ENCODE results near the gene EPOP.

The EPOP gene

GRCh38 chr17:38706505-38707216 lies 31.9 kb upstream of the EPOP start:
- in situ Hi-C loops (cut with MboI; ENCODE audit: low sequenced_read_pairs), result no loop called here

- in situ Hi-C loops (cut with MboI; ENCODE audit: low sequenced_read_pairs), result no loop called here
Measured at GRCh38 chr17:38705803-38706504, 31.2 kb upstream of the EPOP start.

GRCh38 chr17:38705523-38705802 lies 30.7 kb upstream of the EPOP start:
- in situ Hi-C loops (cut with MboI; ENCODE audit: low sequenced_read_pairs), result no loop called here

GRCh38 chr17:38704606-38705522 lies 30.1 kb upstream of the EPOP start, which contains the start of gene MLLT6:
TSS of gene MLLT6 (plus strand) at chr17:38705273. CDS start at chr17:38705633, 360 bp downstream.
- in situ Hi-C loops (cut with MboI; ENCODE audit: low sequenced_read_pairs), result no loop called here

- in situ Hi-C loops (cut with MboI; ENCODE audit: low sequenced_read_pairs), result no loop called here
Measured at GRCh38 chr17:38703742-38704605, 29.2 kb upstream of the EPOP start.

DNA sequence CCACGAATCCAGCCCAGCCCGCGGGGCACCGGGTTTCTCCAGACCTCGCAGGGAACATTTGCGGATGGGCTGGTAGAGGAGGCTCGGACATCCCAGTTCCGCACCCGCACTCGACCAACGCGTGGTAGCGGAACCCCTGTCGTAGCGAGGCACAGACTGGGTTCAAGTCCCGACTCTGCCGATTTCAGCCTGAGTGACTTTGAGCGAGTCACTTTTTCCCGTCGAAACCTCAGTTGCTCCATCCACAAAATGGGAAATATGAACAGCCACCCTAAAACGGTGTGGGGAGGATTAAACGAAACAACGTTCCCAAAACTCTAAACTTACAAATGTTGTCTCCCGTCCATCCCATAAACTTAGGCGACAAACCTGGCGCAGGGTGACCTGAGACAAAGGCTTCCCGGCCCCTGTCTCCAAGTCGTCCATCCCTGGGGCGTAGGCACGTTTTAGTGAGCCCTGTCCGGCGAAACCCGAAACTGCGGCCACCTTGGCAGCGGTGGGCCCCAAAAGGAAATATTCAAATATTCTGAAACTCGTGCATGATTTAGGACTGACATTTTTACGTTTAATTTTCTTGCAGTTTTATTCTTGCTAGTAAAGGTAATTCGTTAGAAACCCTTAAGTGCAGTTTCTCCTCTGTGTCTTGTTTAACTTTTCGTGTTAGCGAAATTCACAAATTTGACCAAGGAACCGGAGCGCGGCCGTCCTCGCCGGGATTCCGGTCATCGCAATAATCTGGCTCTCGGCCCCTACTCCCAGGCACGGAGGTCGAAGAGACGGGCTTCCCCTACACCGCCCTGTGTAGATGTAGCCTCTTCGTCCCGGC lies 28.4 kb upstream of the EPOP start:
- in situ Hi-C loops (cut with MboI; ENCODE audit: low sequenced_read_pairs), result no loop called here

GRCh38 chr17:38702166-38702915 lies 27.6 kb upstream of the EPOP start:
- in situ Hi-C loops (cut with MboI; ENCODE audit: low sequenced_read_pairs), result no loop called here

GRCh38 chr17:38701504-38702165 lies 26.9 kb upstream of the EPOP start:
- in situ Hi-C loops (cut with MboI; ENCODE audit: low sequenced_read_pairs), result no loop called here

GRCh38 chr17:38698760-38699159 lies 24.0 kb upstream of the EPOP start:
- in situ Hi-C loops (cut with MboI; ENCODE audit: low sequenced_read_pairs), result no loop called here

GRCh38 chr17:38697061-38697820 lies 22.5 kb upstream of the EPOP start:
- in situ Hi-C loops (cut with MboI; ENCODE audit: low sequenced_read_pairs), result no loop called here

- in situ Hi-C loops (cut with MboI; ENCODE audit: low sequenced_read_pairs), result no loop called here
Measured at GRCh38 chr17:38693700-38694329, 19.1 kb upstream of the EPOP start.

GRCh38 chr17:38691154-38691553 lies 16.4 kb upstream of the EPOP start:
- in situ Hi-C loops (cut with MboI; ENCODE audit: low sequenced_read_pairs), result no loop called here

DNA sequence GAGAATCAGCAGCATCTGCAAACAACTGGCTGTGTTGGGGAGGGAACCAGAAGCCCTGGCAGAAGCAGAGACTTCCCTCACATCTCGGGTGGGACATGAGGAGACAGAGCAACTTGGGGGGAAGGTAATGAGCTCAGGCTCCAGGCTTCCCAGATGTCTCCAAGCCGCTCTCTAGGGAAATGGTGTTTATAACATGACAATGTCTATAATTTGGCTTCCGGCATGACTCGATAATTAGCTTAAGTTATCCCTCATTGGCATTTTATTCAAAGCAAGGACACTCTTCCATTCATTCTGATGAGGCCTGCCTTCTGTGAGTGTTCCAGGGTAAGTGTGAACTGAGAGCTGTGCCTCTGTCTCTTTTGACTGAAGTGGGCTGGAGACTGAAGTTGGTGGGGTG lies 15.6 kb upstream of the EPOP start:
- in situ Hi-C loops (cut with MboI; ENCODE audit: low sequenced_read_pairs), result no loop called here

DNA sequence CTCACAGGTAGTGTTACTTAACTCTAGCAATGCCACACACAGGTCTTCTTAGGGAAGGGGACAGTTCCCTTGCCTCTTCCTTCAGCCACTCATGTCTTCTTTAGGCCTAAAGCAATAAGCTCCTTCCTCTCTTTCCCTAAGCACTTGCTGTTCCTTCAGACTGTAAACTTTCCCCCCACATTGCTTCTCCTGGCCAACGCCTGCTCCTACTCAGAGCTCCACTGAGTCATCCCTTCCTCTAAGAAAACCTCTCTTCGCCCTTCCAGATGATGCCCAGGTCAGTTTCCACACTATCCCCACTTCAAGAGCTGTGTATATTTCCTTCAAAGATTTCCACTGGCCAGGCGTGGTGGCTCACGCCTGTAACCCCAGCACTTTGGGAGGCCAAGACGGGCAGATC lies 12.5 kb upstream of the EPOP start:
- in situ Hi-C loops (cut with MboI; ENCODE audit: low sequenced_read_pairs), result no loop called here

DNA sequence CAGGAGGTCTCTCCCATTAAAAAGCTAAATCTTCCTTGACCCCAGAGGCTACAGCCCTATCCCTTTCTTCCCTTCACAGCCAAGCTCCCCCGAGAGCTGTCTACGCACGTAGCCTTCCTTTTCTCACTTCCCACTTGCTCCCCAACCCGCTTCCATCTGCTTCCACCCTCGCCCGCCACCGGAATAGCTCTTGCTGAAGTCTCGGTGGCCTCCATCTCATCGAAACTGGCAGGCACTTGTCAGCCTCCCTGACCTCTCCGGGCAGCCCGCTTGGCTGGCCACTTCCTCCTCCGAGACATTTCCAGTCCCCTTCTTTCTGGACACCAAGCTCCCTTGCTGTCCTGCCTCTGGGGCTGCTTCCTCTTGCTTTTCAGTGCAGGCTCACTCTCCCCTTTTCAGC lies 10.7 kb upstream of the EPOP start:
- in situ Hi-C loops (cut with MboI; ENCODE audit: low sequenced_read_pairs), result no loop called here

GRCh38 chr17:38681096-38681495 lies 6.3 kb upstream of the EPOP start:
- in situ Hi-C loops (cut with MboI; ENCODE audit: low sequenced_read_pairs), result no loop called here

DNA sequence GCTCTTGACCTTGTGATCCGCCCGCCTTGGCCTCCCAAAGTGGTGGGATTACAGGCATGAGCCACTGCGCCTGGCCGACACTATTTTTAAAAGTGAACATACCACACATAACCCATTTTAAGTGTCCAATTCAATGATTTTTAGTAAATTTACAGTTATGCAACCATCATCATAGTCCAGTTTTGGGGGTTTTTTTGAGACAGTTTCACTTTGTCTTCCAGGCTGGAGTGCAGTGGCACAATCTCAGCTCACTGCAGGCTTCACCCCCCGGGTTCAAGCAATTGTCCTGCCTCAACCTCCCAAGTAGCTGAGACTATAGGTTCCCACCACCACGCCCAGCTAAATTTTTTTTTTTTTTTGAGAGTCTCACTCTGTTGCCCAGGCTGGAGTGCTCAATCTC lies 3.1 kb upstream of the EPOP start:
- in situ Hi-C loops (cut with MboI; ENCODE audit: low sequenced_read_pairs), result loop anchor here (5.0 kb wide), 1 partner anchor 49 kb away; no protein-coding TSS in a partner anchor
